DOHH2 (cell line): ENCODE results near the gene DYNLRB2.

Experiments
- H3F3A ChIP-seq: fragments of 200-600 bp; sonication (generic), shearing (Covaris generic); 2 replicates; pipeline ENCODE4 v1.6.0; 2016; ENCODE audit warnings: antibody characterized with exemption, mild to moderate bottlenecking; ENCODE audit not compliant: control insufficient read depth, insufficient read depth
- H3K27ac ChIP-seq: fragments of 200-600 bp; sonication (generic); 2 replicates; pipeline ENCODE4 v1.5.1; 2014; ENCODE audit warnings: low read depth, mild to moderate bottlenecking, low read length, moderate library complexity
- H3K27me3 ChIP-seq: fragments of 200-600 bp; sonication (generic); 2 replicates; pipeline ENCODE4 v1.6.1; 2014; ENCODE audit warnings: mild to moderate bottlenecking, low read length, mixed read lengths; ENCODE audit not compliant: control insufficient read depth
- H3K36me3 ChIP-seq: fragments of 200-600 bp; sonication (generic); 2 replicates; pipeline ENCODE4 v1.6.1; 2014; ENCODE audit warnings: mild to moderate bottlenecking, low read length, moderate library complexity, mixed read lengths; ENCODE audit not compliant: control insufficient read depth
- H3K4me1 ChIP-seq: fragments of 200-600 bp; sonication (generic); 2 replicates; pipeline ENCODE4 v1.6.1; 2014; ENCODE audit warnings: mild to moderate bottlenecking, low read length, mixed read lengths; ENCODE audit not compliant: control insufficient read depth
- H3K4me2 ChIP-seq: fragments of 200-600 bp; sonication (generic); 2 replicates; pipeline ENCODE4 v1.6.0; 2014; ENCODE audit warnings: mild to moderate bottlenecking, low read length, moderate library complexity
- H3K4me3 ChIP-seq: fragments of 200-600 bp; sonication (generic); 2 replicates; pipeline ENCODE4 v1.5.1; 2014; ENCODE audit warnings: mild to moderate bottlenecking, low read length, mixed read lengths
- H3K79me2 ChIP-seq: fragments of 200-600 bp; sonication (generic); 2 replicates; pipeline ENCODE4 v1.6.1; 2014; ENCODE audit warnings: mild to moderate bottlenecking, low read length, mixed read lengths; ENCODE audit not compliant: control insufficient read depth
- H3K9me2 ChIP-seq: fragments of 200-600 bp; sonication (generic); replicated peaks from 2 replicates; pipeline ENCODE4 v1.6.1; 2014; ENCODE audit warnings: mild to moderate bottlenecking, low read length, mixed read lengths; ENCODE audit not compliant: control insufficient read depth
- H3K9me3 ChIP-seq: fragments of 200-600 bp; sonication (generic); 2 replicates; pipeline ENCODE4 v1.6.1; 2014; ENCODE audit warnings: antibody characterized with exemption, low read length, mixed read lengths; ENCODE audit not compliant: control insufficient read depth, insufficient read depth
- H4K20me1 ChIP-seq: fragments of 200-600 bp; sonication (generic); 2 replicates; pipeline ENCODE4 v1.6.0; 2014; ENCODE audit warnings: low read depth, mild to moderate bottlenecking, antibody characterized with exemption, low read length, moderate library complexity; ENCODE audit not compliant: control insufficient read depth, insufficient read depth
- CTCF ChIP-seq: fragments of 200-600 bp; sonication (generic); IDR thresholded peaks from one replicate; pipeline ENCODE4 v1.5.1; 2014; ENCODE audit warnings: antibody characterized with exemption, mild to moderate bottlenecking, low read depth, low read length; ENCODE audit not compliant: poor library complexity, severe bottlenecking
- EZH2phosphoT487 ChIP-seq: fragments of 200-600 bp; sonication (generic); IDR thresholded peaks from 2 replicates; pipeline ENCODE4 v1.6.1; 2017; ENCODE audit warnings: borderline replicate concordance, mild to moderate bottlenecking, antibody characterized with exemption, low read length, moderate library complexity, mixed read lengths

Gene DYNLRB2

GRCh38 chr16:80554033-80554432 is 13.2 kb downstream of the DYNLRB2 start:
- Histone ChIP-seq H3K27ac (no peak overlapping the region), H3K36me3 (no peaks in the 10 kb centered on the region), H3K9me3 (no peaks in the 10 kb centered on the region), H3K79me2 (no peaks in the 10 kb centered on the region), H3K4me1 (no peaks in the 10 kb centered on the region), H3K4me2 (no peak overlapping the region), H3K27me3 (no peaks in the 10 kb centered on the region), H3K9me2 (no peaks in the 10 kb centered on the region), H3K4me3 (no peak overlapping the region), H4K20me1 (no peaks in the 10 kb centered on the region), H3F3A (no peaks in the 10 kb centered on the region)
- TF ChIP-seq EZH2phosphoT487 (no peak), CTCF (no peak)

GRCh38 chr16:80556481-80556880 is 15.7 kb downstream of the DYNLRB2 start:
- no peaks in the 10 kb centered on the region for H3K27me3 ChIP-seq

GRCh38 chr16:80557037-80557436 is 16.2 kb downstream of the DYNLRB2 start:
- H3K4me1 ChIP-seq, result no peaks in the 10 kb centered on the region
- no peak for TF ChIP-seq CTCF
- no peak for TF ChIP-seq EZH2phosphoT487
- no peaks in the 10 kb centered on the region for H3F3A ChIP-seq
- no peak overlapping the region for H3K4me2 ChIP-seq
- H3K27ac ChIP-seq, result no peak overlapping the region
- no peaks in the 10 kb centered on the region for H3K79me2 ChIP-seq
- no peaks in the 10 kb centered on the region for H3K9me3 ChIP-seq
- no peaks in the 10 kb centered on the region for H3K36me3 ChIP-seq
- H3K9me2 ChIP-seq, result no peaks in the 10 kb centered on the region
- H4K20me1 ChIP-seq, result no peaks in the 10 kb centered on the region
- no peak overlapping the region for H3K4me3 ChIP-seq
- no peaks in the 10 kb centered on the region for H3K27me3 ChIP-seq

More at GRCh38 chr16:80556481-80556880, 15.7 kb downstream of the DYNLRB2 start:
- H3K9me2 ChIP-seq, result no peaks in the 10 kb centered on the region
- no peak for TF ChIP-seq EZH2phosphoT487
- TF ChIP-seq CTCF, result no peak
- no peaks in the 10 kb centered on the region for H3K4me1 ChIP-seq
- H3K9me3 ChIP-seq, result no peaks in the 10 kb centered on the region
- H3F3A ChIP-seq, result no peaks in the 10 kb centered on the region
- no peak overlapping the region for H3K4me3 ChIP-seq
- no peak overlapping the region for H3K4me2 ChIP-seq
- no peaks in the 10 kb centered on the region for H3K36me3 ChIP-seq
- H3K79me2 ChIP-seq, result no peaks in the 10 kb centered on the region
- H3K27ac ChIP-seq, result no peak overlapping the region
- H4K20me1 ChIP-seq, result no peaks in the 10 kb centered on the region

GRCh38 chr16:80559369-80559768 is 18.6 kb downstream of the DYNLRB2 start:
- H3K4me2 ChIP-seq, result no peak overlapping the region
- H3K27me3 ChIP-seq, result no peaks in the 10 kb centered on the region
- H3K9me3 ChIP-seq, result no peaks in the 10 kb centered on the region
- no peaks in the 10 kb centered on the region for H3F3A ChIP-seq
- no peak overlapping the region for H3K4me3 ChIP-seq
- H4K20me1 ChIP-seq, result no peaks in the 10 kb centered on the region
- no peak for TF ChIP-seq EZH2phosphoT487
- no peak for TF ChIP-seq CTCF
- H3K4me1 ChIP-seq, result peaks cover 4% of the 10 kb centered on the region
- no peaks in the 10 kb centered on the region for H3K79me2 ChIP-seq
- no peaks in the 10 kb centered on the region for H3K36me3 ChIP-seq
- no peak overlapping the region for H3K27ac ChIP-seq
- H3K9me2 ChIP-seq, result no peaks in the 10 kb centered on the region
